ENCODE results near the gene AMOTL1. TPM values are rescaled to one million over a fixed set of nuclear protein-coding genes. Genes with fewer than 3 reads are reported as not detected.

The AMOTL1 gene
- total RNA-seq, 4 donors from 2014 or later = 34.1 to 51.2 (median 41.0) TPM

GRCh38 chr11:94800414-94800813, 32.3 kb downstream of the AMOTL1 start:
- no peaks in the 10 kb centered on the region for H3K4me1 ChIP-seq
- no peak overlapping the region for H3K4me3 ChIP-seq (replicated peaks in 1 of 3)
- H3K9me3 ChIP-seq = no peaks in the 10 kb centered on the region
- WGBS, 2 donors = 59 to 71% methylated on average over 1 of the region's 1 CpG
- H3K36me3 ChIP-seq = peaks cover 0 to 10% of the 10 kb centered on the region in 2 donors
- intact Hi-C loops (cut with DNase I) = no loop called here
- DNase-seq = no peak
- TF ChIP-seq POLR2A (IDR thresholded peaks at IDR 0.05) = no peak
- TF ChIP-seq CTCF (IDR thresholded peaks at IDR 0.05) = no peak
- H3K27me3 ChIP-seq = no peaks in the 10 kb centered on the region
- no peak overlapping the region for H3K27ac ChIP-seq

- Histone ChIP-seq H3K4me1 (peaks cover 0 to 4% of the 10 kb centered on the region in 2 donors), H3K27ac (no peak overlapping the region), H3K4me3 (replicated peaks in 1 of 3) (no peak overlapping the region), H3K36me3 (peaks cover 0 to 10% of the 10 kb centered on the region in 2 donors), H3K9me3 (no peaks in the 10 kb centered on the region), H3K27me3 (no peaks in the 10 kb centered on the region)
- intact Hi-C loops (cut with DNase I) = no loop called here
- DNase-seq = no peak
- no peak for TF ChIP-seq CTCF (IDR thresholded peaks at IDR 0.05)
- TF ChIP-seq POLR2A (IDR thresholded peaks at IDR 0.05) = no peak
- WGBS, 2 donors = 88 to 96% methylated on average over 4 of the region's 4 CpGs
These were observed 33.8 kb downstream of the AMOTL1 start for GRCh38 chr11:94801866-94802460.

- no peak for DNase-seq
- Histone ChIP-seq H3K4me1 (peaks cover 0 to 4% of the 10 kb centered on the region in 2 donors), H3K36me3 (peaks cover 0 to 10% of the 10 kb centered on the region in 2 donors), H3K4me3 (replicated peaks in 1 of 3) (no peak overlapping the region), H3K9me3 (no peaks in the 10 kb centered on the region), H3K27me3 (no peaks in the 10 kb centered on the region), H3K27ac (no peak overlapping the region)
- TF ChIP-seq CTCF (IDR thresholded peaks at IDR 0.05) (no peak), POLR2A (IDR thresholded peaks at IDR 0.05) (no peak)
- WGBS, 2 donors = 84 to 91% methylated on average over 5 of the region's 5 CpGs
- intact Hi-C loops (cut with DNase I) = no loop called here
These were observed 34.3 kb downstream of the AMOTL1 start for GRCh38 chr11:94802501-94802900.

GRCh38 chr11:94803491-94803890, 35.3 kb downstream of the AMOTL1 start:
- H3K27ac ChIP-seq = no peak overlapping the region

More at GRCh38 chr11:94803491-94803890, 35.3 kb downstream of the AMOTL1 start:
- Histone ChIP-seq H3K4me1 (peaks cover 0 to 4% of the 10 kb centered on the region in 2 donors), H3K36me3 (peaks cover 0 to 10% of the 10 kb centered on the region in 2 donors), H3K9me3 (no peaks in the 10 kb centered on the region), H3K27me3 (no peaks in the 10 kb centered on the region), H3K4me3 (replicated peaks in 1 of 3) (no peak overlapping the region)
- no peak for TF ChIP-seq POLR2A (IDR thresholded peaks at IDR 0.05)
- no peak for TF ChIP-seq CTCF (IDR thresholded peaks at IDR 0.05)
- intact Hi-C loops (cut with DNase I) = no loop called here
- no peak for DNase-seq
